ENCODE results near the gene IPPK.
A peak's percentile ranks its signal among the peaks of the same experiment; 100 is the strongest.
"Not testable (repeated sequence)": the region's sequence is repeated elsewhere in the genome, so short reads cannot be mapped to it uniquely, and the experiment has no call there.

The IPPK gene

GRCh38 chr9:92639791-92640271 lies 30.1 kb downstream of the IPPK start:
- ATAC-seq (no peak), DNase-seq (no peak)
- no peaks in the 10 kb centered on the region for H3K27me3 Mint-ChIP-seq
- no peaks in the 10 kb centered on the region for H3K4me1 Mint-ChIP-seq
- H3K4me3 Mint-ChIP-seq: no peak overlapping the region
- H3K9me3 Mint-ChIP-seq: no peaks in the 10 kb centered on the region
- no peak overlapping the region for H3K27ac Mint-ChIP-seq

- no peak for ATAC-seq
- H3K27ac Mint-ChIP-seq: peak overlapping the region in 1 of 2 donors; percentile 12
- peaks cover 4% of the 10 kb centered on the region for H3K4me1 Mint-ChIP-seq
- H3K27me3 Mint-ChIP-seq: no peaks in the 10 kb centered on the region
- no peaks in the 10 kb centered on the region for H3K9me3 Mint-ChIP-seq
- no peak for DNase-seq
- H3K4me3 Mint-ChIP-seq: no peak overlapping the region
These were observed 30.8 kb downstream of the IPPK start for GRCh38 chr9:92639124-92639523.

- H3K27me3 Mint-ChIP-seq: no peaks in the 10 kb centered on the region
- no peak overlapping the region for H3K4me3 Mint-ChIP-seq
- ATAC-seq: no peak
- H3K9me3 Mint-ChIP-seq: no peaks in the 10 kb centered on the region
- no peak overlapping the region for H3K27ac Mint-ChIP-seq
- H3K4me1 Mint-ChIP-seq: peaks cover 4% of the 10 kb centered on the region
- no peak for DNase-seq
These were observed 31.3 kb downstream of the IPPK start for GRCh38 chr9:92638621-92639101.

- DNase-seq (no peak), ATAC-seq (no peak)
These were observed 31.9 kb downstream of the IPPK start for GRCh38 chr9:92637886-92638620.

GRCh38 chr9:92637326-92637725 lies 32.6 kb downstream of the IPPK start:
- Mint-ChIP-seq H3K4me3 (no peak overlapping the region), H3K4me1 (peaks cover 9% of the 10 kb centered on the region), H3K9me3 (no peaks in the 10 kb centered on the region), H3K27ac (no peak overlapping the region), H3K27me3 (no peaks in the 10 kb centered on the region)
- no peak for ATAC-seq
- DNase-seq: no peak

More at GRCh38 chr9:92637886-92638620, 31.9 kb downstream of the IPPK start:
- Mint-ChIP-seq H3K27me3 (no peaks in the 10 kb centered on the region), H3K9me3 (no peaks in the 10 kb centered on the region), H3K27ac (no peak overlapping the region), H3K4me1 (peaks cover 4% of the 10 kb centered on the region), H3K4me3 (no peak overlapping the region)

GRCh38 chr9:92636627-92637026 lies 33.3 kb downstream of the IPPK start:
- no peak for ATAC-seq
- peaks cover 16% of the 10 kb centered on the region for H3K4me1 Mint-ChIP-seq
- H3K27me3 Mint-ChIP-seq: no peaks in the 10 kb centered on the region
- H3K27ac Mint-ChIP-seq: peak overlapping the region in 1 of 2 donors; percentile 34
- no peak overlapping the region for H3K4me3 Mint-ChIP-seq
- no peaks in the 10 kb centered on the region for H3K9me3 Mint-ChIP-seq
- no peak for DNase-seq

- H3K9me3 Mint-ChIP-seq: no peaks in the 10 kb centered on the region
- no peak overlapping the region for H3K4me3 Mint-ChIP-seq
- peaks cover 20% of the 10 kb centered on the region for H3K4me1 Mint-ChIP-seq
- ATAC-seq (no peak), DNase-seq (no peak)
- H3K27ac Mint-ChIP-seq: no peak overlapping the region
- no peaks in the 10 kb centered on the region for H3K27me3 Mint-ChIP-seq
These were observed 34.2 kb downstream of the IPPK start for GRCh38 chr9:92635760-92636159.

- Mint-ChIP-seq H3K4me3 (no peak overlapping the region), H3K27ac (peak overlapping the region in 1 of 2 donors; percentile 74), H3K9me3 (no peaks in the 10 kb centered on the region), H3K4me1 (peaks cover 20% of the 10 kb centered on the region), H3K27me3 (no peaks in the 10 kb centered on the region)
- ATAC-seq: peak; percentile 44
- peak; percentile 61 to 66 for DNase-seq
These were observed 35.0 kb downstream of the IPPK start for GRCh38 chr9:92634712-92635605.

- Mint-ChIP-seq H3K4me3 (no peak overlapping the region), H3K9me3 (no peaks in the 10 kb centered on the region), H3K4me1 (peaks cover 20% of the 10 kb centered on the region), H3K27me3 (no peaks in the 10 kb centered on the region), H3K27ac (no peak overlapping the region)
- DNase-seq (no peak), ATAC-seq (no peak)
These were observed 36.2 kb downstream of the IPPK start for GRCh38 chr9:92633614-92634278.

- Mint-ChIP-seq H3K27me3 (no peaks in the 10 kb centered on the region), H3K27ac (peak overlapping the region in 1 of 2 donors; percentile 63), H3K4me1 (peaks cover 20% of the 10 kb centered on the region), H3K4me3 (no peak overlapping the region), H3K9me3 (no peaks in the 10 kb centered on the region)
- ATAC-seq (no peak), DNase-seq (no peak)
These were observed 37.3 kb downstream of the IPPK start for GRCh38 chr9:92632641-92633040.

- peak; percentile 93 for ATAC-seq
- Mint-ChIP-seq H3K9me3 (no peaks in the 10 kb centered on the region), H3K4me3 (peak overlapping the region in 1 of 2 donors; percentile 15), H3K4me1 (peaks cover 20% of the 10 kb centered on the region), H3K27me3 (no peaks in the 10 kb centered on the region), H3K27ac (peak overlapping the region; percentile 9 to 75)
- DNase-seq: peak; percentile 38 to 61
These were observed 38.2 kb downstream of the IPPK start for GRCh38 chr9:92631452-92632343.

GRCh38 chr9:92627651-92628050 lies 42.3 kb downstream of the IPPK start:
- Mint-ChIP-seq H3K27me3 (no peaks in the 10 kb centered on the region), H3K4me3 (no peak overlapping the region), H3K27ac (no peak overlapping the region), H3K4me1 (peaks cover 22% of the 10 kb centered on the region), H3K9me3 (no peaks in the 10 kb centered on the region)
- ATAC-seq (no peak), DNase-seq (no peak)

GRCh38 chr9:92626484-92626883 lies 43.4 kb downstream of the IPPK start:
- no peak for ATAC-seq
- Mint-ChIP-seq H3K27me3 (no peaks in the 10 kb centered on the region), H3K27ac (no peak overlapping the region), H3K4me1 (peaks cover 10% of the 10 kb centered on the region), H3K9me3 (no peaks in the 10 kb centered on the region), H3K4me3 (no peak overlapping the region)
- DNase-seq: no peak

- peak overlapping the region in 1 of 2 donors; percentile 76 for H3K27ac Mint-ChIP-seq
- H3K27me3 Mint-ChIP-seq, H3K4me3 Mint-ChIP-seq, H3K4me1 Mint-ChIP-seq, H3K9me3 Mint-ChIP-seq, ATAC-seq, DNase-seq: not testable (repeated sequence)
These were observed 46.0 kb downstream of the IPPK start for GRCh38 chr9:92623936-92624335.

GRCh38 chr9:92620845-92621244 lies 49.1 kb downstream of the IPPK start:
- Mint-ChIP-seq H3K9me3 (no peaks in the 10 kb centered on the region), H3K4me3 (no peak overlapping the region), H3K27ac (no peak overlapping the region), H3K4me1 (peaks cover 7% of the 10 kb centered on the region), H3K27me3 (no peaks in the 10 kb centered on the region)
- ATAC-seq: no peak
- DNase-seq: no peak
